Thoracic aorta (tissue), 2 donors: Measurements from ENCODE around the gene OR7G2. TPM values are rescaled to one million over a fixed set of nuclear protein-coding genes. Genes with fewer than 3 reads are reported as not detected.

Experiments used
- ATAC-seq: fragments of 150-250 bp; one replicate; pipeline ENCODE4 v1.8.0; 2017; ENCODE audit warnings: low read depth; ENCODE audit not compliant: insufficient number of reproducible peaks, low FRiP score
- DNase-seq: peaks from one replicate; pipeline ENCODE4 v3.0.0-alpha.2; 2020; ENCODE audit warnings: low spot score
- H3K27ac ChIP-seq, 2 donors: fragments of 200-600 bp; sonication (generic); 1 replicate in 1 of 2; 2 replicates in 1 of 2; pipeline ENCODE4 v1.5.1; 2016; ENCODE audit warnings: mild to moderate bottlenecking in 2 of 2, moderate library complexity in 2 of 2
- H3K27me3 ChIP-seq: fragments of 200-600 bp; sonication (generic); replicated peaks from 2 replicates; pipeline ENCODE4 v1.6.0; 2016; ENCODE audit warnings: mild to moderate bottlenecking; ENCODE audit not compliant: insufficient read depth
- H3K36me3 ChIP-seq: fragments of 200-600 bp; sonication (generic); one replicate; pipeline ENCODE4 v1.5.1; 2016
- H3K4me1 ChIP-seq, 2 donors: fragments of 200-600 bp; sonication (generic); 1 replicate in 1 of 2; 2 replicates in 1 of 2; pipeline versions ENCODE4 v1.5.1 to v1.6.0; 2016; ENCODE audit warnings: low read depth in 2 of 2, mild to moderate bottlenecking in 1 of 2; ENCODE audit not compliant: control insufficient read depth in 1 of 2
- H3K4me3 ChIP-seq: fragments of 200-600 bp; sonication (generic); 2 replicates; pipeline ENCODE4 v1.5.1; 2016; ENCODE audit warnings: mild to moderate bottlenecking
- H3K9me3 ChIP-seq: fragments of 200-600 bp; sonication (generic); 2 replicates; pipeline ENCODE4 v1.5.1; 2016
- CTCF ChIP-seq: fragments of 200-600 bp; sonication (generic); IDR thresholded peaks from one replicate; pipeline ENCODE4 v1.5.1; 2019; ENCODE audit warnings: antibody characterized with exemption
- total RNA-seq, 2 donors: library from RNA; depleted of rRNA; stranded (reverse); fragments of >200 nt; gene quantifications; one replicate each; pipeline versions ENCODE4 v1.1.0 to v1.2.3, GENCODE V29; 2016

The OR7G2 gene
- total RNA-seq, result not detected

- Histone ChIP-seq H3K9me3 (no peaks in the 10 kb centered on the region), H3K36me3 (no peaks in the 10 kb centered on the region), H3K4me1 (no peaks in the 10 kb centered on the region), H3K27ac (no peak within 1 kb of the TSS), H3K27me3 (no peaks in the 10 kb centered on the region), H3K4me3 (no peak within 1 kb of the TSS)
- ATAC-seq (no peak), DNase-seq (no peak)
- TF ChIP-seq CTCF, result no peak
Observed at GRCh38 chr19:9107375-9107774, at the start of gene OR7G2. Gene OR7G2 (minus strand): TSS chr19:9107475. CDS start chr19:9103243, 4,232 bp downstream.

GRCh38 chr19:9156304-9156703 is 49.0 kb upstream of the OR7G2 start:
- DNase-seq, result no peak
- TF ChIP-seq CTCF, result no peak
- Histone ChIP-seq H3K27me3 (no peaks in the 10 kb centered on the region), H3K4me1 (no peaks in the 10 kb centered on the region), H3K9me3 (peaks cover 45% of the 10 kb centered on the region), H3K36me3 (peaks cover 71% of the 10 kb centered on the region), H3K4me3 (no peak overlapping the region), H3K27ac (no peak overlapping the region)
- ATAC-seq, result no peak

DNA sequence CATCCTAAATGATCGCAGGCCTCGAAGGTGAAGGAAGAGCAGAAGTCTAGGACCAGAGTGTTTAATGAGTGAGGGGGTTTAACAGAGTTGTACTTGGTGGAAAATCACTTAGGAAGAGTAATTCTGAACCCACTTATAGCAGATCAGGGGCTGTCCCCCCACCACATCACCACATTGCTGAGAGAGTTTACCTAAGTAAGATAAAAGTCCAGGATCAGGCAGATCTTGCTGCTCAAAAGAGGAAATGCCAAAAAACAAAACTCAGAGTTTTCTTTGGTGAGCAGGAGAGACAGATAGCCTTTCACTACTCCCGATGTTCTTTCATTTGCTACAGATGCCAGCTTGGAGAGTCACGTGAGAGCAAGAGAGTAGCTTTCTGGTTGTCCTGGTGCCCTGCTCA is 48.3 kb upstream of the OR7G2 start:
- DNase-seq (no peak), ATAC-seq (no peak)
- peaks cover 43% of the 10 kb centered on the region for H3K9me3 ChIP-seq

DNA sequence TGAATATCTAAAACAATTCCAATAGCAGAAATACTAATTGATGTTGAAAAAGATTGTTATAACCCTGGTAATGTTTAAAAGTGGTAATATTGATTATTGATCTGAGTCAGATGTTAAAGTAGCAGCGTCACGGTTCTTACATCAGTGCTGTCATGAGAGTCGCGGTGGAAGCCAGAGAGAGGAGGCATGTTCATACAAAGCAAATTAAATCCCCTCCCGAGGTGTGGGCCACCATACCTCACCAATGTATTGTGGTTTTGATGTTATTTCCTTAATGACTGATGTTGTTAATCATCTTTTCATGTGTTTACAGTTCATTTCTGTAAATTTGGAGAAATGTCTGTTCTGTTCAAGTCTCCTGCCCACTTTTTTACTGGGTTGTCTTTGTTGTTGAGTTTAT is 44.1 kb upstream of the OR7G2 start:
- ATAC-seq (no peak), DNase-seq (no peak)
- peaks cover 32% of the 10 kb centered on the region for H3K36me3 ChIP-seq
- H3K27me3 ChIP-seq, result no peaks in the 10 kb centered on the region
- no peak overlapping the region for H3K27ac ChIP-seq
- H3K4me3 ChIP-seq, result no peak overlapping the region
- peaks cover 32% of the 10 kb centered on the region for H3K9me3 ChIP-seq
- no peaks in the 10 kb centered on the region for H3K4me1 ChIP-seq
- no peak for TF ChIP-seq CTCF

More for the DNA sequence above, 48.3 kb upstream of the OR7G2 start:
- Histone ChIP-seq H3K4me1 (no peaks in the 10 kb centered on the region), H3K27me3 (no peaks in the 10 kb centered on the region), H3K4me3 (no peak overlapping the region), H3K36me3 (peaks cover 64% of the 10 kb centered on the region), H3K27ac (no peak overlapping the region)
- TF ChIP-seq CTCF, result no peak

GRCh38 chr19:9150650-9151049 is 43.4 kb upstream of the OR7G2 start:
- no peak for TF ChIP-seq CTCF
- peaks cover 25% of the 10 kb centered on the region for H3K36me3 ChIP-seq
- peaks cover 33% of the 10 kb centered on the region for H3K9me3 ChIP-seq
- no peaks in the 10 kb centered on the region for H3K4me1 ChIP-seq
- DNase-seq (no peak), ATAC-seq (no peak)
- no peaks in the 10 kb centered on the region for H3K27me3 ChIP-seq
- no peak overlapping the region for H3K27ac ChIP-seq
- H3K4me3 ChIP-seq, result no peak overlapping the region
